HUDEP-2 (cell line): ENCODE measurements around the gene FRRS1.
A peak's percentile ranks its signal among the peaks of the same experiment; 100 is the strongest.

Experiments used
- DNase-seq, 76 experiments: peaks; one replicate each; lab custom pipeline; 2025; ENCODE audit not compliant: unreplicated experiment in 76 of 76; lab: John Stamatoyannopoulos, UW

FRRS1 gene

DNA sequence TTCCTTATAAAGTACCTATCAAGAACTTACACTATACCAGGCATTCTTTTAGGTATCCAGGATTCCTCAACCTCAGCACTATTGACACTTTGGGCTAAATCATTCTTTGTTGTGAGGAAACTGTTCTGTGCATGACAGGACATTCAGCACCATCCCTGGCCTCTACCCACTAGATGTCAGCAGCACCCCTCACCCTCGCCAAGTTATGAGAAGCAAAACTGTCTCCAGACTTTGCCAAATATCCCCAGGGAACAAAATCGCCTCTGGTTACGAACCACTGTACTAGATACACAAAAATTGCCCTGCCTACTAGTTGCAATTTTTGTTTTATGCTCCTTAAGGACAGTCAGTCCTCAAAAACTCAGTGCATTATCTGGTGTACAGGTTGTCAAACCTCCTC is 84.9 kb downstream of the FRRS1 start:
- no peak for DNase-seq

DNA sequence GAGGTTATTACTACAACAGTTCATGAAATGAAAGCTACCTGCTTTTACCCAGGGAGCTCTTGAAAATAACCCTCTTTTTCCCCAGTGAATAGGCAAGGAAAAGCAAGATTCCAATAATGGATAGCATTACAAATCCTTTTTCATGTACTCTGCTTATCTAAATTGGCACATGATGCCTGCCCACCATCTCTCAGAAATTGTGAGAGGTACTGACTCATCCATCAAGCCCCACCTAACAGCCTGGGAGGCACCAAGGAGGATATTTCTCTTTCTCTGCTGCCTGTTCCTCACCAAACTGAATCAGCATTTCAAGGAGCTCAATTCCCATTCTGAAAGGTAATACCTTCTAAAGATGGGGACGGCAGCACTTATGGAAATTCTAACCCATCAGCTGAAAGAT is 86.2 kb downstream of the FRRS1 start:
- DNase-seq: peak in 11 of 76 experiments; percentile 0 to 33 (median 9)

DNA sequence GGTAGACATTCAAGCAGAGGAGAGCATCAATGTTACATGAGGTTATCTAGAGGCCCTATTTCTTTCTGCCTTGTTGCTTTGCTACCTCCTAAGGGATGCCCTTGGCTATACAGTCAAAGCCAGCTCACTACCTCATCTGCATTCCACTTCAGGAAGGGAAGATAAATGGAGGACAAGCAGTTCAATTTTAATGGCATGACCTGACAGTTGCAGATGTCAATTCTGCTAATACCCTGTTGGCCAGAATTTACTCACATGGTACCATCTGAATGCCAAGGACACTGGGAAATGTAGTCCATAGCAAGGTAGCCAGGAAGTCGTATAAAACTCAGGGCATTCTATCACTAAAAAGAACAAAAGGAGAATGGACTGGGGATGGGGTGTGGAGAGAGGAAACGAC is 89.0 kb downstream of the FRRS1 start:
- DNase-seq: no peak

DNA sequence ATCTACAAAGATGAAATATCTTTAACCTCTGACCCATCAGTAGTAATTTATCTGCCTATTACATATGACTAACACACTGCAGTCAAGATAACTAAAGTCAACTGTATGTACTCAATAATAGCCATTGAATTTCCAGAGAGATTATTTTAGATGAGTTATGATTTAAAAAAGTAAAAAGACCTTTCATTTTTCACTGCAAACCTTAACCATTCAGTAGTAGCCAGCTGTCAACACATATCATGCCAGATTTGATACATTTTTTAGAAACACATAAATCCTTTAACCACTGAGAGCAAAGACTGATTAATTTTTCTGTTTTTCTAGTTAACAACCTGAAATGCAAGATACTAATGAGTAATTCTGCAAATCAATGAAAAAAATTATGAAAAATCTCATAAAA is 89.6 kb downstream of the FRRS1 start:
- no peak for DNase-seq

DNA sequence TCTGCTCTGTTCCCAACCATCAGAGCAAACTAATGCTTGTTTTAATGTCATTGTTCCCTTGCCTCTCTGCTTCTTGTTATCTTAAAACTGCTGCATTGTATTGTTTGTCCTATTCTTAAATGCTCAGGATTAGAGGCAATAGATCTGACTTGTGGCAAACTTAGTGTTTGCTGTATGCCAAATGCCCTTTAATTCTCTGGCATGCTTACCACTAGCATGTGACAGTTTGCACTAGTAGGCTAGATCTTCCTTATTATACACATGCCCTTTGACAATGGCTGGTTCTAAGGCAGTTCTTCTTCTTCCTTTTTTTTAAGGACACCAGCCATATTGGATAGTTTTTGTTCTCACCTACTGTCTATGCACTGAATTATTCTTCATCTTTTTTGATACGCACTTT is 90.4 kb downstream of the FRRS1 start:
- DNase-seq: no peak

DNA sequence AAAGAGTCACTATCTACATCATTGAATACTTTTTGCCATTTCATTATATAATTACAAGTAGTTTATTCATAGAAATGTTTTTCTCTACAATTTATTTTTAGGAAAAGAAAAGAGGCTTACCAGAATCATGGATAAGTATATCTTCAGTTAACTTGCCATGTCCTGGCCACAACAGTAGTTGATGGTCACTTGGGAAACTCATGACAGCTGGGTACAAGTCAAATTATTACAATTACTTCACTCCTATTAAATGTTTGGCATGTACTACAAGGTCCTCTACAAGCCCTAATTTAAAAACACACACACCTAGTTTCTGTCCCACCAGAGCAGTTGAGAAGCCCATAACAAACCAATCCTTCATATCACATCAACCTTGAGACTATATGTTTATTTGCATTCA is 91.1 kb downstream of the FRRS1 start:
- DNase-seq: no peak

DNA sequence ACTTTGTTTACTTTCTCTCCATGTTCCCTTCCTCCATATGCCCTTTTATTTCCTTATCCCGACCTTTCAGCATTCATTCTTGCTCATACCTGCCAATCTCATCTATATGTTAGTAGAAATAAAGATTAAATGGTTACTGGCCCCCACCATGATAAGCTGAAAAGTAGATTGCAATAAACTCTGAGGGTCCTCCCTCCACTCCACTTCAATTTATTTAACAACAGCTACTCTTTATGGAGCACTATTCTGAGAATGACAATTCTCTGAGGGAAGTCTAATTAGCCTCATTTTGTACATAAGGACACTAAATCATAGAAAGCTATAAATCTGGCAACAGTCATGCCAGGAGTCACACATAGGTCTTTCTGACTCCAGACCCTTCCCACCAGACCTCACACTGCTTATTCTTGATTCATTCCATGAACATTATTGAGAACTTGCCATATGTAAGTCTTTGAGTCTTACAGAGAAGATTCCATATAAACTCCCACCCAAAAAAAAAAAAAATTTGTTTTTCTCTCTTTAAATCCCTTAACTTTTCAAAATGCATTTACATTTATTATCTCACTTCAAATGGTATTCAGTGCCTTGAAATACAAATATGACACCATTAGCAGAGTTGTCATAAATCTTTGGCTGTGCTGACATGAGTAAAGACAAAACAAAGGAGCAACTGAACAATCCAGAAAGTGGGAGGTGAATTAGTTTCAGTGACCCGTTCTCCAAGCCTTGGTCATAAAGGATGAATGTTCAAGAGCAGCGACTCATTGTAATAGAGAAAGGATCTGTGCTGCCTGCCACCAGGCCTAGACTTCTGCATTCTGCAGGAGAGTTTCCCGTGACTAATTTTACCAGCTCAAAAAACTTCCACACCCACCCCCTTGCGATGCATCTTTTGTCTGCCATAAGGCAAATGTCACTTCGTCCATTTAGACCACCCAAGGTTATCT is 92.0 kb downstream of the FRRS1 start:
- no peak for DNase-seq

DNA sequence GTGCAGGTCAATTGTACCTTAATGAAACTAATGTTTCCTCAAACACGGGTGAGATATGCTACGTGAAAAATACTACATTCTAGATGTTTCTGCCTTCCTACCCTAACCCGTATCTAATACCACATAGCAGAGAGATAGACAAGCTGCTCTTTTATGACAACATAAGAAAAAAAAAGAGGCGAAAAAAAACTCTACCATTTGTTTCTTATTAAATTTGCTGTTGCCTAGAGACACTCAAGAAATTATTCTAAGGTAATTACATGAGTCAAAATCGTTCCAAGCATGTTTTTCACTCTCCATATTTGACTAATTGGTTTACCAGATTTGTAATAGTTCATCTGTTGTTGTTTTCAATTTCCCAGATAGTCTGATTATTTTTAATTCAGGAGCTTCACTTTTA is 93.1 kb downstream of the FRRS1 start:
- no peak for DNase-seq

DNA sequence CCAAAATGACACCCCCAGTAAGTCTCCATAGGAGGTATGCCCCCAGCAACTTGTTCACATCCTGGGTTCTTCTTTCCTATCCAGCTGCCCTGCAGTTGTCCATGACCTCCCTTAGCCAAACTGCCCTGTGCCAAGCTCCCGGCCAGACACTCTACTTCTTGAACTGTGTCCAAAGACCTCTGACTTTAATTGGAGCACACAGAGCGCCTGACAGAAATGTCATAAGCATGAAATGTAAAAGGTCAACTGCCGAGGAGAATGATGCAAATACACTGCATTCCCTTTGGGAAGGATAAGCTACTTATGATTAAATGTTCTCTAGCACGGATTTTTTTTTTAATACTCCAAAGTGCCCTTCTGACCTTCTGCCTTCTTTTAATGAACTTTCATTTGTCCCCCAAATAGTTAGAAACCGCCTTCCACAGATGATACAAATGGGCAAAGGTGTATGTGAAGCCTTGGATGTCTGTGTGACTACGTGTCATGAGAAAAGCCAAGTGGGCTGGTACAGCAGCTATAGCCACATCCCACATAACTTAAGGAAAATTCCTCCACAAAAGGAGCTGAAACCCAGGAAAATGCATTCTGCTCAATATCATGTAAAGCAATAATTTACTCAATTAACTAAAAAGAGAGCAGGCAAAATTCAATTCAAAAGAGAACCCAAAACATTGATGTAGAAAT is 93.8 kb downstream of the FRRS1 start:
- no peak for DNase-seq

DNA sequence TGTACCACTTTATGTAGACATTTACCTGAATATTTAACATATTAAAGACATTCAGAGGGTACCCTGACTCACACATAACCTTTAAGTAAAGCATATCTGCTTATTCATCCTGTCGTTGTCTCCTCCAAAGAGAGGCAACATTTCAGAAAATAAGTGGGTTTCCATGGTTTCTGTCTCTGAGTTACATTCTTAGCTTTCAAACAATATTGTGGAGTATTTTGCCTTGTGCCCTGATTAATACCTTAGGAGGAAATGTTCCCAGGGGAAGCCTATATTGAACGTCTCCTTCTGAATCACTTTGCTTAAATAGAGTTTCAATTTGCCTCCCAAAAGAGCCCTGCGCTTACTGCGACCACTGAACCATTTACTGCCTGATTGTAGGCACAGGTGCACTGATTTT is 94.4 kb downstream of the FRRS1 start:
- DNase-seq: no peak

DNA sequence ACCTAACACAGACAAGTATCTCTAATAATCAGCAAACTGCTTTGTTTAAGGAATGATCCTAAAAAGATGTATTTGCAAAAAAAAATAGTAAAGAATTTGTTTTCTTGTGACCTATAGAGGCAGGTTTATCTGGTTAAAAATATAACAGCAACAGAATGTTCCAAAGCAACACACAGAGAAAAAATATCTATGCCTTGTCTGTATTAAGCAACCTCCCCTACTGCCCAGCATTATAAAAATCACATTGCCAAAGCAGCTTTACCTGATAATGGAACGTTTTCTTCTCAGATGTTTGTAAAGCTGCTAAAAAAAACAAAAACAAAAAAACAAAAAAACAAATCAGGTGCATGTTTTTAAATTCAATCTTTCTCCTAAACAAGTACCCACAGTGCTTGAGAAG is 95.9 kb downstream of the FRRS1 start:
- no peak for DNase-seq

DNA sequence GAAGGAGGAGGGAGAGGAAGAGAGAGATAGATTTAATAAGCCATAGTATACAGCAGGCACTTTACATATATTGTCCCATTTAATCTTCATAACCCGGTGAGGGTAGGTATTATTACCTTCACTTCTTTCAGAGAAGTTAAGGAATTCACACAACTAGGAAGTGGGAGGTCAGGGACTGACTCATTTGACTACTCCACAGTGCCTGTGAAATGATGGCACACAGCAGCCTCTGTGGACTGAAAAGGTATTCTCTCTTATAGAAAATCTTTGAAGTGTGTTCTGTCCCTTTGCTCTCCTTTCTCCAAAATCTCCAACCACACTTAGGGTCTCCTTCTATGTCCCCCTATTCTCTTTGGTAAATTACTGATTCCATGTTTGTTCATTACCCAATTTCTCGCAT is 96.6 kb downstream of the FRRS1 start:
- DNase-seq: no peak

DNA sequence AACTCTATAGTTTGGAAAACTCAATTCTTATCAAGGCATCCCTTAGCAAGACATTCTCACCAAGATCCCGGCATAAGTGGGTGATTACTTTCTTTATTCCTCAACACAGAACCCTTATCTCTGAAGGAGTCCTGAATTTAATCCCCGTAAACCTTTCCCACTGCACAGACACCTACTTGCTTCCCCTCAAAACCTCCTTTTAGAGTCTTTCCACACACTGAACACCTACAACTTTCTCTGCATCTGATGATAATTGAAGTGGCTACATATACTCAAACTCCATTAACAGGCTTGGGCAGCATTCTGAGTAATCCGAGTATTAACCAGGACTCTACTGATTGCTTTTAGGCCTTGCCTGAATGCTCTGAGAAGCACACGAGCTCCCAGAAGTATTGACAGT is 97.1 kb downstream of the FRRS1 start:
- no peak for DNase-seq

DNA sequence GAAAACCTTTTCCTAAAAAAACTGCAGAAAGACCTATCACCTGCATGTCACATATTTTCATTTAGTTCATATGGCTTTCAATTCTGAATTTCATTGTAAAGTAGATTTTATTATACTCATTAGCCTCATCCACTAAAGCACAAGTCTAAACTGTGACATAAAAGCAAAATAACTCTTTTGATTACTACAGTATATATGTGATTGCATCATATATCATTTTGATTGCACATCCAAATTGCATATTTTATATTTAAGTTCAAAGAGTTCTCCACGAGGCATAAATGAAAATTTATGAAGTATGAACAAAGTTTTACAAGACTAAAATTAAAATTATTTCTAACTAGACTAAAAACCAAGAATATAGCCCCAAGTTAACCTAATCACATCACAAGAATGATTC is 101.2 kb downstream of the FRRS1 start:
- DNase-seq: no peak

DNA sequence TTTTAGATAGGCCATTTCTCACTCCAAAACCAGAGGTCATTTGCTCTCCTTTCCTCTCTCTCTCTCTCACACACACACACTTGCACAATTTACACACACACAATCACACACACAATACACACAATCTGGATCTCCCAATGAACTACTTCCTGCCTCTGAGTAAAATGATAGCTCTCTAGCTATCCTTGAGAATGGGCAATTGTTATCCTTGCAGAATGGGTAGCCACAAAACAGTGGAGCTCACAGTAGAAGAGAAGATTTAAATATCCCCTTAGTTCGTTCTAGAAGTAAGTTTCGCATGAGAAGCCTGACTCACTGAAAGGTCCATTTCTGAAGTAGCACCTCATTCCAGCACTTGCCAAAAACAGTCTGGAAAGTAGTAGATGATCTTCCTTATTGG is 102.9 kb downstream of the FRRS1 start:
- no peak for DNase-seq

DNA sequence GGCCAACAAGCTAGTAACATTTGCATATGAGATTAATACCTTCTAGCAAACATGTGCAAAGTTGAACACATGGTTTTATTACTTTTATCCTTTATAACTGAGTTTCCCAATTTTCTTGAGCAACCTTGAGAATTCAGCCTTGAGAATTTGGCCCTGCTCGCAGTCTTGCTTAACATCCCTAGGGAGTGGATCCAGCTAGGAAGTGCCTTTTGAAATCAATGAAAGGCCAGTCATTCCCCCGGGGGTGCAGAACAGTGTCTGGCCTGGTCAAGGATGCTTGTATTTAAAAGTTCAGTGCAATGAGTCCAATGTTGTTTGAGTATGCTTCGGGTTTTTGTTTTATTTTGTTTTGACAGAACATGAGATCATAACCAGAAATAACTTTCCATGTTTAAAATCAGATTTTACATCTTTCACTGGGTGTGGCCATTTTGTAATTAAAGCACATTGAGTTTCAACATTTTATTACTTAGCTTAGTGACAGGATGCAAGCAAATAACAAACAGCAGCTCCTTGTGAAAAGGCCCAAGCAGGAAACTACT is 103.8 kb downstream of the FRRS1 start:
- DNase-seq: no peak

DNA sequence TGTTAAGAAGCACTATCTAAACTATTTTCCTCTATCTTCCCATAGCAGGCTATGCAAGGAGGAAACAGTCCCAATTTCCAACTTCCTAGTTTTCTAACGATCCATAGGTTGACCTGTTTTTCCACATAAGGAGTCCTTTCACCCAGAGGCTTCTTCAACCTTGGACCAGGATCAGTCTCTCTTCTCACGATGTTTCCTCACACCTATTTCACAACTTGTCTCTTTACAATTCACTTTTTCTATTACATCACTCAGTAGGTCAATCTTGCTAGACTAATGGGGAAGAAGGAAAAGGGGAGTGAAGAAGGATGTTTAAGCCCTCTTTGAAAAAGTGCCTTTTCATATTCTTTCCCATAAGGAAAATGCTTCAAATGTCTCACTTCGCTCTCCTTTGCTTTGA is 104.7 kb downstream of the FRRS1 start:
- no peak for DNase-seq

DNA sequence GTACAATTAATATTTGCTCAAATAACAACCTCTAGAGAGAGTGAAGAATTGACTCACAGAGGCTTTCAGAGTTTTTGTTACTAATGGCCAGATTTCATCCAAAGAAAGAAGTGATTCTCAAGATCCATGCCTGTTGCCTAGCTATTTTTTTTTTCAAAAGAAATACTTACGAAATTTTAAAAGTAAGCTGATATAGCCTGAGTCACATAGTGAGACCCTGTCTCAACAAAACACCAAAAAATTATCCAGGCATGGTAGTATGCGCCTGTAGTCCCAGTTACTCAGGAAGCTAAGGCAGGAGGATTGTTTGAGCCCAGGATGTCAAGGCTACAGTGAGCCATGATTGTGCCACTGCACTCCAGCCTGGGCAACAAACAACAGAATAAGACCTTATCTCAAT is 105.9 kb downstream of the FRRS1 start:
- no peak for DNase-seq

DNA sequence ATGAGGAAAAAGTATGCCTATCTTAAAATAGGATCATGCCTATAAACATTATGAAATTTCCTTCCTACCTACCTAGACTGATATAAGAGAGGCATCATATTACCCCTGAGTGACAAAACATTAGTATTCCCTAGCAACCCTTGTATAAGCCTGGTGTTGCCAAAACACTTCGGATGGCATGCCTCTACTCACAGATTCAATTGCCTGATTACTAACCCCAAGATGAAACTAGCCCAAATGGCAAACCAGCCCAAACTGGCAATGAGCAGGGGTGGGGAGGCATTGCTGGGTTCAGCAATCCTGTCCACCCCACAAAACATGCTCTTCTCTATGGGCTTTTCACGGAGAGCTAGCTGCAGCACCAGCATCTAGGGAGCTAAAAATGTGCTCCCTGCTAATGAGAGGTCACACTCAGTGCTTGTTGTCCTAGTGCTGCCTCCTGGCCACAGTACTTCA is 106.7 kb downstream of the FRRS1 start:
- DNase-seq: no peak
